ENCODE data around the gene COL5A2. TPM values are rescaled to one million over a fixed set of nuclear protein-coding genes. Genes with fewer than 3 reads are reported as not detected.
A peak's percentile ranks its signal among the peaks of the same experiment; 100 is the strongest.

COL5A2 gene
- total RNA-seq, 1 donor from 2014 or later: 26.3 TPM

- TF ChIP-seq CTCF (IDR thresholded peaks at IDR 0.05): no peak
- Histone ChIP-seq H3K4me3 (peak overlapping the region; percentile 47), H3K4me1 (no peaks in the 10 kb centered on the region), H3K36me3 (no peaks in the 10 kb centered on the region), H3K9me3 (no peaks in the 10 kb centered on the region), H3K27me3 (ENCODE audit: low read depth) (no peaks in the 10 kb centered on the region), H3K27ac (no peak overlapping the region)
- intact Hi-C loops (cut with DNase I): no loop called here
- ATAC-seq (no peak), DNase-seq (no peak)
Observed at GRCh38 chr2:189175869-189176433, 3.6 kb downstream of the COL5A2 start.

GRCh38 chr2:189171956-189172609 is 7.5 kb downstream of the COL5A2 start:
- intact Hi-C loops (cut with DNase I): no loop called here
- Histone ChIP-seq H3K27me3 (ENCODE audit: low read depth) (no peaks in the 10 kb centered on the region), H3K27ac (no peak overlapping the region), H3K4me3 (no peak overlapping the region), H3K4me1 (no peaks in the 10 kb centered on the region), H3K36me3 (no peaks in the 10 kb centered on the region), H3K9me3 (no peaks in the 10 kb centered on the region)
- ATAC-seq (no peak), DNase-seq (no peak)
- TF ChIP-seq CTCF (IDR thresholded peaks at IDR 0.05): no peak

GRCh38 chr2:189168856-189169499 is 10.6 kb downstream of the COL5A2 start:
- no peaks in the 10 kb centered on the region for H3K27me3 ChIP-seq (ENCODE audit: low read depth)
- H3K36me3 ChIP-seq: no peaks in the 10 kb centered on the region
- H3K4me3 ChIP-seq: no peak overlapping the region
- H3K27ac ChIP-seq: no peak overlapping the region
- H3K4me1 ChIP-seq: no peaks in the 10 kb centered on the region
- DNase-seq: no peak
- no peaks in the 10 kb centered on the region for H3K9me3 ChIP-seq
- TF ChIP-seq CTCF (IDR thresholded peaks at IDR 0.05): no peak
- ATAC-seq: no peak
- intact Hi-C loops (cut with DNase I): no loop called here

GRCh38 chr2:189165656-189166380 is 13.7 kb downstream of the COL5A2 start:
- Histone ChIP-seq H3K27ac (no peak overlapping the region), H3K4me1 (peaks cover 5% of the 10 kb centered on the region), H3K27me3 (ENCODE audit: low read depth) (no peaks in the 10 kb centered on the region), H3K4me3 (no peak overlapping the region), H3K36me3 (no peaks in the 10 kb centered on the region), H3K9me3 (no peaks in the 10 kb centered on the region)
- ATAC-seq (no peak), DNase-seq (no peak)
- intact Hi-C loops (cut with DNase I): no loop called here
- no peak for TF ChIP-seq CTCF (IDR thresholded peaks at IDR 0.05)

GRCh38 chr2:189164746-189165145 is 14.8 kb downstream of the COL5A2 start:
- DNase-seq (no peak), ATAC-seq (peak in 1 of 2 donors; percentile 61)
- no peak overlapping the region for H3K4me3 ChIP-seq
- peaks cover 5% of the 10 kb centered on the region for H3K4me1 ChIP-seq
- H3K27ac ChIP-seq: no peak overlapping the region
- intact Hi-C loops (cut with DNase I): no loop called here
- TF ChIP-seq CTCF (IDR thresholded peaks at IDR 0.05): no peak
- H3K9me3 ChIP-seq: no peaks in the 10 kb centered on the region
- H3K27me3 ChIP-seq (ENCODE audit: low read depth): no peaks in the 10 kb centered on the region
- H3K36me3 ChIP-seq: no peaks in the 10 kb centered on the region

Measured in lower lobe of right lung (tissue), 2 donors.